GM23338 (cell line): ENCODE measurements around the gene HNRNPAB. TPM values are rescaled to one million over a fixed set of nuclear protein-coding genes. Genes with fewer than 3 reads are reported as not detected.

Experiments used
- ATAC-seq: fragments of 200-7000 bp; cut with Tn5 transposase; 3 replicates; pipeline ENCODE4 v1.9.1; 2020
- DNase-seq: peaks from one replicate; pipeline ENCODE4 v3.0.0-alpha.2; 2015; ENCODE audit warnings: low spot score
- H2AFZ ChIP-seq: fragments of 200-600 bp; sonication (generic); 2 replicates; pipeline ENCODE4 v1.8.0; 2016; ENCODE audit warnings: antibody characterized with exemption, mild to moderate bottlenecking, moderate library complexity
- H3F3A ChIP-seq: fragments of 200-600 bp; sonication (generic); replicated peaks from 2 replicates; pipeline ENCODE4 v1.8.0; 2017; ENCODE audit warnings: antibody characterized with exemption, mixed run types, low read depth
- H3K27ac ChIP-seq: fragments of 200-600 bp; sonication (generic); 2 replicates; pipeline ENCODE4 v1.6.1; 2016; ENCODE audit warnings: low read depth
- H3K27me3 ChIP-seq: fragments of 200-600 bp; sonication (generic); 2 replicates; pipeline ENCODE4 v1.8.0; 2016; ENCODE audit warnings: mild to moderate bottlenecking, mixed run types, moderate library complexity; ENCODE audit not compliant: insufficient read depth
- H3K36me3 ChIP-seq: fragments of 200-600 bp; sonication (generic); 2 replicates; pipeline ENCODE4 v1.8.0; 2016; ENCODE audit warnings: mild to moderate bottlenecking; ENCODE audit not compliant: insufficient read depth
- H3K4me1 ChIP-seq: fragments of 200-600 bp; sonication (generic); 2 replicates; pipeline ENCODE4 v1.8.0; 2016; ENCODE audit warnings: mild to moderate bottlenecking, moderate library complexity; ENCODE audit not compliant: insufficient read depth
- H3K4me2 ChIP-seq: fragments of 200-600 bp; sonication (generic); 2 replicates; pipeline ENCODE4 v1.7.1; 2017; ENCODE audit warnings: mixed run types
- H3K4me3 ChIP-seq: fragments of 200-600 bp; sonication (generic); 2 replicates; pipeline ENCODE4 v1.6.1; 2016; ENCODE audit warnings: mixed run types
- H3K79me2 ChIP-seq: fragments of 200-600 bp; sonication (generic); replicated peaks from 2 replicates; pipeline ENCODE4 v1.8.0; 2017; ENCODE audit warnings: mild to moderate bottlenecking; ENCODE audit not compliant: insufficient read depth
- H3K9me2 ChIP-seq: fragments of 200-600 bp; sonication (generic); 2 replicates; pipeline ENCODE4 v1.8.0; 2017; ENCODE audit not compliant: insufficient read depth
- H4K20me1 ChIP-seq: fragments of 200-600 bp; sonication (generic); replicated peaks from 2 replicates; pipeline ENCODE4 v1.8.0; 2017; ENCODE audit warnings: mild to moderate bottlenecking; ENCODE audit not compliant: insufficient read depth
- H3K27ac Mint-ChIP-seq: 2 replicates; pipeline ENCODE4 v1.8.0; 2020; ENCODE audit warnings: inconsistent platforms, mild to moderate bottlenecking, moderate library complexity, mixed read lengths
- H3K27me3 Mint-ChIP-seq: 3 replicates; pipeline ENCODE4 v1.8.0; 2022; ENCODE audit warnings: low read depth, mild to moderate bottlenecking, moderate library complexity, mixed read lengths, inconsistent platforms; ENCODE audit not compliant: insufficient read depth, poor library complexity
- H3K36me3 Mint-ChIP-seq: 3 replicates; pipeline ENCODE4 v1.8.0; 2021; ENCODE audit warnings: low read depth, mild to moderate bottlenecking, inconsistent platforms, moderate library complexity, mixed read lengths
- H3K4me1 Mint-ChIP-seq: 3 replicates; pipeline ENCODE4 v1.8.0; 2020; ENCODE audit warnings: mild to moderate bottlenecking, inconsistent platforms, mixed read lengths
- H3K4me3 Mint-ChIP-seq: 3 replicates; pipeline ENCODE4 v1.8.0; 2021; ENCODE audit warnings: moderate library complexity, mild to moderate bottlenecking, inconsistent platforms, mixed read lengths
- H3K9me3 Mint-ChIP-seq: 3 replicates; pipeline ENCODE4 v1.8.0; 2020; ENCODE audit warnings: moderate library complexity, mild to moderate bottlenecking, inconsistent platforms, mixed read lengths
- CREB1 ChIP-seq: fragments of 250-450 bp; sonication (Bioruptor Pico); IDR thresholded peaks from 2 replicates; pipeline ENCODE4 v1.5.0; 2020; ENCODE audit warnings: low read depth, mild to moderate bottlenecking, moderate library complexity
- EZH2 ChIP-seq: fragments of 200-600 bp; sonication (generic); IDR thresholded peaks from one replicate; pipeline ENCODE4 v1.8.0; 2017; ENCODE audit warnings: antibody characterized with exemption, mild to moderate bottlenecking, low read depth; ENCODE audit not compliant: unreplicated experiment
- EZH2phosphoT487 ChIP-seq: fragments of 200-600 bp; sonication (generic); IDR thresholded peaks from one replicate; pipeline ENCODE4 v1.8.1; 2018; ENCODE audit warnings: antibody characterized with exemption; ENCODE audit not compliant: unreplicated experiment
- JUNB ChIP-seq: IDR thresholded peaks from one replicate; pipeline ENCODE4 v1.6.1; 2016; ENCODE audit warnings: antibody characterized with exemption; ENCODE audit not compliant: unreplicated experiment
- NANOG ChIP-seq: IDR thresholded peaks from 2 replicates; pipeline ENCODE4 v1.6.1; 2016; ENCODE audit warnings: antibody characterized with exemption, borderline replicate concordance
- POLR2AphosphoS5 ChIP-seq: IDR thresholded peaks from 2 replicates; pipeline ENCODE4 v1.6.1; 2016; ENCODE audit warnings: antibody characterized with exemption, low read depth
- STAT1 ChIP-seq: IDR thresholded peaks from one replicate; pipeline ENCODE4 v1.6.1; 2016; ENCODE audit warnings: antibody characterized with exemption; ENCODE audit not compliant: unreplicated experiment
- ZNF114 ChIP-seq: fragments of 250-450 bp; sonication (Bioruptor Pico); IDR thresholded peaks from 2 replicates; pipeline ENCODE4 v1.5.0; 2020; ENCODE audit warnings: mild to moderate bottlenecking, moderate library complexity
- ZNF331 ChIP-seq: fragments of 250-450 bp; sonication (Bioruptor Pico); IDR thresholded peaks from 2 replicates; pipeline ENCODE4 v1.5.0; 2020; ENCODE audit warnings: low read depth, mild to moderate bottlenecking, moderate library complexity
- polyA plus RNA-seq: library from polyadenylated mRNA; unstranded; fragments of >200 nt; fragmentation: Nextera tagmentation; extraction: Ambion mirVana; gene quantifications from 2 replicates; pipeline ENCODE4 v1.2.1, GENCODE V29; 2016
- total RNA-seq: library from RNA; depleted of rRNA; stranded (reverse); fragments of >200 nt; shearing (Covaris generic); gene quantifications from 2 replicates; pipeline ENCODE4 v1.2.3, GENCODE V29; 2014
- TF ChIP-seq, protein P1 (sequence below): IDR thresholded peaks from 2 replicates; pipeline ENCODE4 v1.6.1; 2016; ENCODE audit warnings: antibody characterized with exemption
- TF ChIP-seq, protein P2 (sequence below), 2 experiments: fragments of 200-600 bp in 1 of 2; sonication (generic) in 1 of 2; conservative IDR thresholded peaks; 2 replicates each; pipeline versions ENCODE4 v1.5.1 to v1.6.1; 2016 to 2017; ENCODE audit warnings: antibody characterized with exemption in 2 of 2, low read depth in 2 of 2, mild to moderate bottlenecking in 2 of 2, moderate library complexity in 1 of 2

The HNRNPAB gene
- total and polyA plus RNA-seq, 2 experiments from 2014 or later = 304 to 579 TPM

GRCh38 chr5:178235588-178235974 is 31.2 kb downstream of the HNRNPAB start (continued):
- TF ChIP-seq, protein P1, sequence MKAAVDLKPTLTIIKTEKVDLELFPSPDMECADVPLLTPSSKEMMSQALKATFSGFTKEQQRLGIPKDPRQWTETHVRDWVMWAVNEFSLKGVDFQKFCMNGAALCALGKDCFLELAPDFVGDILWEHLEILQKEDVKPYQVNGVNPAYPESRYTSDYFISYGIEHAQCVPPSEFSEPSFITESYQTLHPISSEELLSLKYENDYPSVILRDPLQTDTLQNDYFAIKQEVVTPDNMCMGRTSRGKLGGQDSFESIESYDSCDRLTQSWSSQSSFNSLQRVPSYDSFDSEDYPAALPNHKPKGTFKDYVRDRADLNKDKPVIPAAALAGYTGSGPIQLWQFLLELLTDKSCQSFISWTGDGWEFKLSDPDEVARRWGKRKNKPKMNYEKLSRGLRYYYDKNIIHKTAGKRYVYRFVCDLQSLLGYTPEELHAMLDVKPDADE = no peak
- no peak for TF ChIP-seq STAT1
- TF ChIP-seq EZH2phosphoT487 = no peak
- TF ChIP-seq EZH2 = no peak
- no peak for TF ChIP-seq ZNF331 (CRISPR knock-in tag)
- no peak for TF ChIP-seq NANOG

DNA sequence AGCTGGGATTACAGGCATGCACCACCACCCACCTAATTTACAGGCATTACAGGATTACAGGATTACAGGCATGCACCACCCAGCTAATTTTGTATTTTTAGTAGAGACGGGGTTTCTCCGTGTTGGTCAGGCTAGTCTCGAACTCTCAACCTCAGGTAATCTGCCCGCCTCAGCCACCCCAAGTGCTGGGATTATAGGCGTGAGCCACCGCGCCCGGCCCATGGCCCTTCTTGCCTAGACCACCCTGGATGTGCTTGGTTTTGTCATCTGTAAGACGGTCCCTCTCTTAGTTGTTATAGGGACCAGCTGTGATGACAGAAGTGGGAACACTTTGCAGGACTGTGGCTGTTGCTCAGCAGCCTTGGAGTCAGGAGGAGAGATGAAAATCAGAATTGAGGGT is 31.8 kb downstream of the HNRNPAB start:
- Histone ChIP-seq H3K4me2 (no peak overlapping the region), H4K20me1 (no peaks in the 10 kb centered on the region), H3K4me3 (no peak overlapping the region), H2AFZ (no peak overlapping the region), H3K27me3 (no peaks in the 10 kb centered on the region), H3K79me2 (peaks cover 6% of the 10 kb centered on the region; the same call in 1 of the 2 replicates), H3K4me1 (peaks cover 5% of the 10 kb centered on the region; the same call in 1 of the 2 replicates), H3F3A (peaks cover 11% of the 10 kb centered on the region), H3K36me3 (no peaks in the 10 kb centered on the region), H3K27ac (no peak overlapping the region), H3K9me2 (no peaks in the 10 kb centered on the region)
- TF ChIP-seq, protein P2, sequence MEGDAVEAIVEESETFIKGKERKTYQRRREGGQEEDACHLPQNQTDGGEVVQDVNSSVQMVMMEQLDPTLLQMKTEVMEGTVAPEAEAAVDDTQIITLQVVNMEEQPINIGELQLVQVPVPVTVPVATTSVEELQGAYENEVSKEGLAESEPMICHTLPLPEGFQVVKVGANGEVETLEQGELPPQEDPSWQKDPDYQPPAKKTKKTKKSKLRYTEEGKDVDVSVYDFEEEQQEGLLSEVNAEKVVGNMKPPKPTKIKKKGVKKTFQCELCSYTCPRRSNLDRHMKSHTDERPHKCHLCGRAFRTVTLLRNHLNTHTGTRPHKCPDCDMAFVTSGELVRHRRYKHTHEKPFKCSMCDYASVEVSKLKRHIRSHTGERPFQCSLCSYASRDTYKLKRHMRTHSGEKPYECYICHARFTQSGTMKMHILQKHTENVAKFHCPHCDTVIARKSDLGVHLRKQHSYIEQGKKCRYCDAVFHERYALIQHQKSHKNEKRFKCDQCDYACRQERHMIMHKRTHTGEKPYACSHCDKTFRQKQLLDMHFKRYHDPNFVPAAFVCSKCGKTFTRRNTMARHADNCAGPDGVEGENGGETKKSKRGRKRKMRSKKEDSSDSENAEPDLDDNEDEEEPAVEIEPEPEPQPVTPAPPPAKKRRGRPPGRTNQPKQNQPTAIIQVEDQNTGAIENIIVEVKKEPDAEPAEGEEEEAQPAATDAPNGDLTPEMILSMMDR (conservative IDR thresholded peaks at IDR 0.05; ENCODE audit: low read depth in 2 of 2) = no peak
- no peak for TF ChIP-seq EZH2phosphoT487
- TF ChIP-seq, protein P1 = no peak
- TF ChIP-seq NANOG = no peak
- no peak for TF ChIP-seq STAT1
- TF ChIP-seq JUNB = no peak
- TF ChIP-seq ZNF114 = no peak
- no peak for TF ChIP-seq EZH2
- Mint-ChIP-seq H3K4me3 (no peak overlapping the region), H3K4me1 (peaks cover 21% of the 10 kb centered on the region), H3K9me3 (no peaks in the 10 kb centered on the region; the same call in 2 of the 3 replicates), H3K27ac (no peak overlapping the region), H3K36me3 (peaks cover 6% of the 10 kb centered on the region), H3K27me3 (peaks cover 34% of the 10 kb centered on the region)
- DNase-seq (no peak), ATAC-seq (no peak)

DNA sequence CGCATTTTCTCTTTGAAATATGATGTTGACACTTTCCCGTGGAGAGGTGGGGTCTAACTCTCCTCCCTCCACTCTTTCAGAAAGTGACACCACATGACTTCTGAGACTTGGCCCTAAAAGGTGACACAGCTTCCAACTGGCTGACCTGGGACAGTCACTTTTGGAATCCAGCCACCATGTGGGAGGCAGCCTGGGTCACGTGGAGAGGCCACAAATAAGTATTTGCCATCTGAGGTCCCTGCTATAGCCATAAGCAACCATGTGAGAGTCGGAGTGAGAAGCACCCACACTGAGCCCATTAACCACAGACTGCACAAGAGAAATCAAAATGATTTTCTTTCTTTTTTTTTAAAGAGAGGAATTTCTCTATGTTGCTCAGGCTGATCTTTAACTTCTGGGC is 32.3 kb downstream of the HNRNPAB start:
- H3K36me3 ChIP-seq = no peaks in the 10 kb centered on the region
- no peak for ATAC-seq
- Mint-ChIP-seq H3K9me3 (no peaks in the 10 kb centered on the region; the same call in 2 of the 3 replicates), H3K36me3 (peaks cover under 1% of the 10 kb centered on the region; the same call in 2 of the 3 replicates), H3K27me3 (peaks cover 33% of the 10 kb centered on the region), H3K27ac (no peak overlapping the region), H3K4me3 (no peak overlapping the region), H3K4me1 (peaks cover 15% of the 10 kb centered on the region)
- H3K9me2 ChIP-seq = no peaks in the 10 kb centered on the region
- no peaks in the 10 kb centered on the region; the same call in 1 of the 2 replicates for H3K4me1 ChIP-seq
- H3K79me2 ChIP-seq = peaks cover under 1% of the 10 kb centered on the region; the same call in 1 of the 2 replicates
- H2AFZ ChIP-seq = no peak overlapping the region
- H3F3A ChIP-seq = peaks cover 10% of the 10 kb centered on the region
- no peak for DNase-seq
- no peaks in the 10 kb centered on the region for H3K27me3 ChIP-seq
- no peak overlapping the region for H3K4me3 ChIP-seq
- H4K20me1 ChIP-seq = no peaks in the 10 kb centered on the region
- H3K4me2 ChIP-seq = no peak overlapping the region
- no peak overlapping the region for H3K27ac ChIP-seq
- TF ChIP-seq, protein P1 = no peak
- TF ChIP-seq POLR2AphosphoS5 (no peak), ZNF114 (no peak), CREB1 (CRISPR knock-in tag) (no peak), JUNB (no peak), STAT1 (no peak), EZH2 (no peak), ZNF331 (CRISPR knock-in tag) (no peak), EZH2phosphoT487 (no peak)
- TF ChIP-seq, protein P2 (conservative IDR thresholded peaks at IDR 0.05; ENCODE audit: low read depth in 2 of 2) = no peak
